ENCODE measurements around the gene BCL2L13.

DNA sequence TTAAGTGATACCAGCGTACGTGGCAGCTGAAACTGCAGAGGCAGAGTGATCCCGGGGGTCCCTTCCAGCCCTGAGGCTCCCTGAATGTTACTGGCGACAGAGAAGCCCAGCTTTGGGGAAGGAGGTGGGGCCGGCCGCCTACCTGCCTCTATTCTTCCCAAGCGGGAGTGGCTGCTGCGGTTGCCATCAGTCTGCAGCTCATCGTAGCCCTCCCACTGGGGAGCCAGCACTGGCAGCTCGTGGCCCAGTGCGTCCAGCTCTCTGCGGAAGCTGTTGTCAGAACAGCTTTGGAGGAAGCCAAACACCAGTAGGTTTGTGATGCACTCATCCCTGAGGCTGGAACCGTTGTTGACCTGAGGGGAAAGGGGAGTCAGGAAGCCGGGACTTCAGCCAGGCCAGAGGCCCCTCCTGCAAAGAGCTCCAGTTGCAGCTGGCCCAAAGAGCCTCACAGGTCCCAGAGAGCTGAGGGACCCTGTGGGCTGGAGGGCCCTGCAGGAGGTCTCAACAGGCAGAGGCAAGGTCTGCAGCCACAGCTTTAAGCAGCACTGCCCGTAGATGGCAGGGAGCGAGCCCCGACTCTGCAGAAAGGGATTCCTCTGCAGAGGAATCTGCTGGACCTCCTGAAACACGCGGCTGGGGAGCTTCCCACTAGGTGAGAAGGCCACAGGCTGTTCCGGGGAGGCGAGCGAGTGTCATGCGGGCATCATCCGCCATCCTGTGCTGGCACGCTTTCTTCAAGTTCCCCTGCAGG, 105.3 kb downstream of the BCL2L13 start:
- no peak for TF ChIP-seq CTCF (IDR thresholded peaks at IDR 0.05)
- TF ChIP-seq POLR2A (IDR thresholded peaks at IDR 0.05) = no peak

Measured in thyroid gland (tissue), 4 donors.